Panc1 (cell line): ENCODE data around the gene AGTPBP1.

Experiments used
- CTCF ChIP-seq: fragments of 450-650 bp; IDR thresholded peaks from 2 replicates; pipeline ENCODE4 v1.5.1; 2017; ENCODE audit warnings: mild to moderate bottlenecking
- POLR2AphosphoS5 ChIP-seq: IDR thresholded peaks from 2 replicates; pipeline ENCODE4 v1.6.1; 2012; ENCODE audit warnings: mild to moderate bottlenecking, low read depth, low read length, moderate library complexity
- SIN3A ChIP-seq: IDR thresholded peaks from 2 replicates; pipeline ENCODE4 v1.6.1; 2012; ENCODE audit warnings: low read depth, mild to moderate bottlenecking, low read length, moderate library complexity, borderline replicate concordance; ENCODE audit not compliant: insufficient read depth
- TF ChIP-seq, protein P1 (sequence below), 2 experiments: IDR thresholded peaks; 2 replicates each; pipeline ENCODE4 v1.6.1; 2011 to 2012; ENCODE audit warnings: low read depth in 2 of 2, control low read depth in 1 of 2, low read length in 1 of 2, mild to moderate bottlenecking in 1 of 2, moderate library complexity in 1 of 2; ENCODE audit not compliant: insufficient read depth in 1 of 2

GRCh38 chr9:85667374-85667773, 74.4 kb downstream of the AGTPBP1 start:
- TF ChIP-seq CTCF (no peak), POLR2AphosphoS5 (no peak), SIN3A (no peak)
- TF ChIP-seq, protein P1, sequence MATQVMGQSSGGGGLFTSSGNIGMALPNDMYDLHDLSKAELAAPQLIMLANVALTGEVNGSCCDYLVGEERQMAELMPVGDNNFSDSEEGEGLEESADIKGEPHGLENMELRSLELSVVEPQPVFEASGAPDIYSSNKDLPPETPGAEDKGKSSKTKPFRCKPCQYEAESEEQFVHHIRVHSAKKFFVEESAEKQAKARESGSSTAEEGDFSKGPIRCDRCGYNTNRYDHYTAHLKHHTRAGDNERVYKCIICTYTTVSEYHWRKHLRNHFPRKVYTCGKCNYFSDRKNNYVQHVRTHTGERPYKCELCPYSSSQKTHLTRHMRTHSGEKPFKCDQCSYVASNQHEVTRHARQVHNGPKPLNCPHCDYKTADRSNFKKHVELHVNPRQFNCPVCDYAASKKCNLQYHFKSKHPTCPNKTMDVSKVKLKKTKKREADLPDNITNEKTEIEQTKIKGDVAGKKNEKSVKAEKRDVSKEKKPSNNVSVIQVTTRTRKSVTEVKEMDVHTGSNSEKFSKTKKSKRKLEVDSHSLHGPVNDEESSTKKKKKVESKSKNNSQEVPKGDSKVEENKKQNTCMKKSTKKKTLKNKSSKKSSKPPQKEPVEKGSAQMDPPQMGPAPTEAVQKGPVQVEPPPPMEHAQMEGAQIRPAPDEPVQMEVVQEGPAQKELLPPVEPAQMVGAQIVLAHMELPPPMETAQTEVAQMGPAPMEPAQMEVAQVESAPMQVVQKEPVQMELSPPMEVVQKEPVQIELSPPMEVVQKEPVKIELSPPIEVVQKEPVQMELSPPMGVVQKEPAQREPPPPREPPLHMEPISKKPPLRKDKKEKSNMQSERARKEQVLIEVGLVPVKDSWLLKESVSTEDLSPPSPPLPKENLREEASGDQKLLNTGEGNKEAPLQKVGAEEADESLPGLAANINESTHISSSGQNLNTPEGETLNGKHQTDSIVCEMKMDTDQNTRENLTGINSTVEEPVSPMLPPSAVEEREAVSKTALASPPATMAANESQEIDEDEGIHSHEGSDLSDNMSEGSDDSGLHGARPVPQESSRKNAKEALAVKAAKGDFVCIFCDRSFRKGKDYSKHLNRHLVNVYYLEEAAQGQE (IDR thresholded peaks at IDR 0.05; ENCODE audit: insufficient read depth in 1 of 2, low read depth in 2 of 2, low read length in 1 of 2) = no peak
